ENCODE measurements around the gene RNF123. TPM values are rescaled to one million over a fixed set of nuclear protein-coding genes. Genes with fewer than 3 reads are reported as not detected.

The RNF123 gene
- total RNA-seq, 1 experiment from 2014 or later = 40.6 TPM

DNA sequence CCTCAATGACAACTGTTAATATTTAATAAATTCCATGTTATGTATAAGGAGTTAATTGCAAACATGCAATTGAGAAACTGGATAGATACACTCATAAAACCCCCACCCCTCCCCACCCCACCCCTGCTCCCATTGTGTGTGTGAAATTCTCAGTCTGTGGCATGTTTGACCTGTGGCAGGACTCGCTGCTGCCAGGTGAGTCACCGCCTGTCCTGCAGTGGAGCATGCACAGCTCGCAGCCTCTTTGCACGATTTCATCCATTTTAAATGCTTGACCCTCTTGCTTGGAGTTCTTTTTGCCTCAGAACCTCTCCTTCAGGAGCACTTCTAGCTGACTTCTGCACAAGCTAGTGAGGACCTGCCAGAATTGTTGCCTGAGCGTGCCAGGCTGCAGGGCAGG is 20.5 kb upstream of the RNF123 start:
- H3K9me3 ChIP-seq (ENCODE audit: control insufficient read depth, low read depth, low read length) = no peaks in the 10 kb centered on the region
- H3T11ph ChIP-seq (ENCODE audit: low read length) = no peak overlapping the region
- H2BK12ac ChIP-seq (ENCODE audit: insufficient read length, low read depth, low read length) = no peak overlapping the region
- no peak overlapping the region for H3K9ac ChIP-seq (ENCODE audit: extremely low read depth, insufficient read length, low read length)
- H4K8ac ChIP-seq (replicated peaks; ENCODE audit: insufficient read length, low read depth, low read length) = no peak overlapping the region
- Mint-ChIP-seq H3K27ac (no peak overlapping the region), H3K36me3 (ENCODE audit: insufficient read depth in 1 of 3, low read depth in 3 of 3) (no peaks in the 10 kb centered on the region; a peak in 1 of 7 replicates), H3K9me3 (no peaks in the 10 kb centered on the region), H3K4me1 (peaks cover 26 to 34% of the 10 kb centered on the region in 2 experiments), H3K4me3 (no peak overlapping the region), H3K27me3 (ENCODE audit: low read depth) (no peaks in the 10 kb centered on the region; the same call in 1 of the 2 replicates)
- no peak overlapping the region for H2BK20ac ChIP-seq (ENCODE audit: low read depth, low read length, poor library complexity, severe bottlenecking)
- no peaks in the 10 kb centered on the region for H3K79me1 ChIP-seq (ENCODE audit: insufficient read depth, low read depth, low read length, poor library complexity, severe bottlenecking)
- H3K23me2 ChIP-seq (ENCODE audit: insufficient read length, low read depth, low read length, poor library complexity, severe bottlenecking) = peaks cover 3% of the 10 kb centered on the region
- no peak overlapping the region for H2BK120ac ChIP-seq (ENCODE audit: low read depth, low read length, poor library complexity, severe bottlenecking)
- H3K79me2 ChIP-seq (ENCODE audit: insufficient read depth, low read length) = no peaks in the 10 kb centered on the region
- H3K23ac ChIP-seq (ENCODE audit: insufficient read length, low read depth, low read length) = no peak overlapping the region
- H4K91ac ChIP-seq (ENCODE audit: insufficient read length, low read depth, low read length) = no peak overlapping the region
- no peaks in the 10 kb centered on the region; the same call in 1 of the 2 replicates for H3K4me1 ChIP-seq (ENCODE audit: insufficient read depth, low read length)
- no peak overlapping the region for H3K27ac ChIP-seq (ENCODE audit: insufficient read length, low read depth, low read length)
- H4K20me1 ChIP-seq (ENCODE audit: control insufficient read depth, insufficient read depth, insufficient read length) = no peaks in the 10 kb centered on the region
- no peak for DNase-seq
- no peak overlapping the region for H2AFZ ChIP-seq (ENCODE audit: low read length)
- H3K4me2 ChIP-seq (ENCODE audit: insufficient read depth, insufficient read length, low read length) = no peak overlapping the region
- no peak overlapping the region for H2BK15ac ChIP-seq (ENCODE audit: low read depth, low read length)
- no peak overlapping the region for H3K14ac ChIP-seq (ENCODE audit: insufficient read depth, low read length)
- no peaks in the 10 kb centered on the region for H3K27me3 ChIP-seq (ENCODE audit: insufficient read depth, low read length)
- no peak overlapping the region for H4K5ac ChIP-seq (ENCODE audit: insufficient read length, low read depth, low read length)
- no peak overlapping the region for H3K56ac ChIP-seq (ENCODE audit: insufficient read length, low read depth, low read length)
- no peak overlapping the region for H3K4ac ChIP-seq (ENCODE audit: low read depth, low read length)
- no peak overlapping the region for H2AK5ac ChIP-seq (ENCODE audit: insufficient read length, low read length)
- H2BK5ac ChIP-seq (ENCODE audit: insufficient read length, low read length) = no peak overlapping the region
- H3K18ac ChIP-seq (ENCODE audit: insufficient read length, low read depth, low read length) = no peak overlapping the region
- TF ChIP-seq, protein P1, sequence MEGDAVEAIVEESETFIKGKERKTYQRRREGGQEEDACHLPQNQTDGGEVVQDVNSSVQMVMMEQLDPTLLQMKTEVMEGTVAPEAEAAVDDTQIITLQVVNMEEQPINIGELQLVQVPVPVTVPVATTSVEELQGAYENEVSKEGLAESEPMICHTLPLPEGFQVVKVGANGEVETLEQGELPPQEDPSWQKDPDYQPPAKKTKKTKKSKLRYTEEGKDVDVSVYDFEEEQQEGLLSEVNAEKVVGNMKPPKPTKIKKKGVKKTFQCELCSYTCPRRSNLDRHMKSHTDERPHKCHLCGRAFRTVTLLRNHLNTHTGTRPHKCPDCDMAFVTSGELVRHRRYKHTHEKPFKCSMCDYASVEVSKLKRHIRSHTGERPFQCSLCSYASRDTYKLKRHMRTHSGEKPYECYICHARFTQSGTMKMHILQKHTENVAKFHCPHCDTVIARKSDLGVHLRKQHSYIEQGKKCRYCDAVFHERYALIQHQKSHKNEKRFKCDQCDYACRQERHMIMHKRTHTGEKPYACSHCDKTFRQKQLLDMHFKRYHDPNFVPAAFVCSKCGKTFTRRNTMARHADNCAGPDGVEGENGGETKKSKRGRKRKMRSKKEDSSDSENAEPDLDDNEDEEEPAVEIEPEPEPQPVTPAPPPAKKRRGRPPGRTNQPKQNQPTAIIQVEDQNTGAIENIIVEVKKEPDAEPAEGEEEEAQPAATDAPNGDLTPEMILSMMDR (conservative IDR thresholded peaks at IDR 0.05) = no peak
- no CpG with 5 or more reads among the region's 5 CpGs for WGBS (ENCODE audit: extremely low coverage, insufficient read length, low lambda C conversion rate)

Data from H9 (cell line).